ENCODE data around the gene SLA2.

The SLA2 gene

GRCh38 chr20:36647196-36648121 lies 1.5 kb upstream of the SLA2 start:
- Histone ChIP-seq H3K36me3 (ENCODE audit: insufficient read depth, low read length) (no peaks in the 10 kb centered on the region), H3K4me2 (ENCODE audit: low read length) (no peak overlapping the region), H3K27me3 (ENCODE audit: insufficient read depth, low read length) (no peaks in the 10 kb centered on the region), H3K9me2 (ENCODE audit: low read depth, low read length) (no peaks in the 10 kb centered on the region), H4K20me1 (ENCODE audit: insufficient read depth, low read length) (no peaks in the 10 kb centered on the region), H3K4me1 (ENCODE audit: insufficient read depth, low read length, severe bottlenecking) (no peaks in the 10 kb centered on the region), H3K4me3 (ENCODE audit: low read depth, low read length, poor library complexity, severe bottlenecking) (no peak overlapping the region), H3K9me3 (ENCODE audit: low read length) (no peaks in the 10 kb centered on the region), H3F3A (ENCODE audit: insufficient read depth, low read length) (no peaks in the 10 kb centered on the region), H3K79me2 (ENCODE audit: insufficient read depth, low read length) (no peaks in the 10 kb centered on the region), H3K9ac (ENCODE audit: low read length) (no peak overlapping the region), H3K27ac (ENCODE audit: low read depth, low read length, poor library complexity, severe bottlenecking) (no peak overlapping the region), H2AFZ (ENCODE audit: low read length) (no peak overlapping the region)
- TF ChIP-seq CTCF (IDR thresholded peaks at IDR 0.05; ENCODE audit: low read length) = no peak
- TF ChIP-seq EZH2 (IDR thresholded peaks at IDR 0.05; ENCODE audit: borderline replicate concordance, low read length) = no peak

GRCh38 chr20:36646678-36647077 lies 682 bp upstream of the SLA2 start:
- Histone ChIP-seq H2AFZ (ENCODE audit: low read length) (no peak overlapping the region), H3K27me3 (ENCODE audit: insufficient read depth, low read length) (no peaks in the 10 kb centered on the region), H3K4me2 (ENCODE audit: low read length) (no peak overlapping the region), H3K9ac (ENCODE audit: low read length) (no peak overlapping the region), H3F3A (ENCODE audit: insufficient read depth, low read length) (no peaks in the 10 kb centered on the region), H3K9me3 (ENCODE audit: low read length) (no peaks in the 10 kb centered on the region), H4K20me1 (ENCODE audit: insufficient read depth, low read length) (no peaks in the 10 kb centered on the region), H3K36me3 (ENCODE audit: insufficient read depth, low read length) (no peaks in the 10 kb centered on the region), H3K9me2 (ENCODE audit: low read depth, low read length) (no peaks in the 10 kb centered on the region), H3K27ac (ENCODE audit: low read depth, low read length, poor library complexity, severe bottlenecking) (no peak overlapping the region), H3K4me3 (ENCODE audit: low read depth, low read length, poor library complexity, severe bottlenecking) (no peak overlapping the region), H3K79me2 (ENCODE audit: insufficient read depth, low read length) (no peaks in the 10 kb centered on the region), H3K4me1 (ENCODE audit: insufficient read depth, low read length, severe bottlenecking) (no peaks in the 10 kb centered on the region)
- TF ChIP-seq EZH2 (IDR thresholded peaks at IDR 0.05; ENCODE audit: borderline replicate concordance, low read length) = no peak
- TF ChIP-seq CTCF (IDR thresholded peaks at IDR 0.05; ENCODE audit: low read length) = no peak

GRCh38 chr20:36645353-36645752 lies 643 bp downstream of the SLA2 start:
- H3K79me2 ChIP-seq (ENCODE audit: insufficient read depth, low read length) = no peaks in the 10 kb centered on the region
- H3K4me2 ChIP-seq (ENCODE audit: low read length) = no peak overlapping the region
- no peaks in the 10 kb centered on the region for H3F3A ChIP-seq (ENCODE audit: insufficient read depth, low read length)
- no peaks in the 10 kb centered on the region for H3K9me3 ChIP-seq (ENCODE audit: low read length)
- H2AFZ ChIP-seq (ENCODE audit: low read length) = no peak overlapping the region
- H3K27ac ChIP-seq (ENCODE audit: low read depth, low read length, poor library complexity, severe bottlenecking) = no peak overlapping the region
- H3K4me3 ChIP-seq (ENCODE audit: low read depth, low read length, poor library complexity, severe bottlenecking) = no peak overlapping the region
- H3K9me2 ChIP-seq (ENCODE audit: low read depth, low read length) = no peaks in the 10 kb centered on the region
- no peaks in the 10 kb centered on the region for H3K4me1 ChIP-seq (ENCODE audit: insufficient read depth, low read length, severe bottlenecking)
- TF ChIP-seq EZH2 (IDR thresholded peaks at IDR 0.05; ENCODE audit: borderline replicate concordance, low read length) (no peak), CTCF (IDR thresholded peaks at IDR 0.05; ENCODE audit: low read length) (no peak)
- no peaks in the 10 kb centered on the region for H3K36me3 ChIP-seq (ENCODE audit: insufficient read depth, low read length)
- H3K9ac ChIP-seq (ENCODE audit: low read length) = no peak overlapping the region
- H4K20me1 ChIP-seq (ENCODE audit: insufficient read depth, low read length) = no peaks in the 10 kb centered on the region
- H3K27me3 ChIP-seq (ENCODE audit: insufficient read depth, low read length) = no peaks in the 10 kb centered on the region

Data from OCI-LY1 (cell line).